ENCODE measurements around the gene HINFP. TPM values are rescaled to one million over a fixed set of nuclear protein-coding genes. Genes with fewer than 3 reads are reported as not detected.

HINFP gene
- total and polyA plus RNA-seq, 9 of the 15 experiments (the other 6 are each of a cell fraction or from before 2014, with no cell fraction given), result 13.8 to 34.1 (median 22.5) TPM

DNA sequence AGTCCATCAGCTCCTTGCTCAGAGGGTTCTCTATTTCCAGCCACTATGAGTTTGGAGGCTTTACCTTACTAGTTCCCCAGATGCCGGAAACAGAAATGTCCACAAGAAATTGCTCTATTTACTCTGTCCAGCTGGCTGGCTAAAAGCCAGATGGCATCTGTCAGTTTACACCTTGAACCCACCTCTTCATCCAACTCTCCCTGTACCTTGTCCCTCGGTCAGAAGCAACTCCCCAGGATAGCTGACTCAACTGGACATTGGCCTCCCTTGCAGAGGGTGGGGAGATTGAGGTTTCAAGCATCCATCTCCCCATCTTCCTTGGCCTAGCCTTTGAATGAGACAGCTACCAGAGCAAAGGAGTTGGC is 12.5 kb upstream of the HINFP start (continued):
- TF ChIP-seq, protein P1, sequence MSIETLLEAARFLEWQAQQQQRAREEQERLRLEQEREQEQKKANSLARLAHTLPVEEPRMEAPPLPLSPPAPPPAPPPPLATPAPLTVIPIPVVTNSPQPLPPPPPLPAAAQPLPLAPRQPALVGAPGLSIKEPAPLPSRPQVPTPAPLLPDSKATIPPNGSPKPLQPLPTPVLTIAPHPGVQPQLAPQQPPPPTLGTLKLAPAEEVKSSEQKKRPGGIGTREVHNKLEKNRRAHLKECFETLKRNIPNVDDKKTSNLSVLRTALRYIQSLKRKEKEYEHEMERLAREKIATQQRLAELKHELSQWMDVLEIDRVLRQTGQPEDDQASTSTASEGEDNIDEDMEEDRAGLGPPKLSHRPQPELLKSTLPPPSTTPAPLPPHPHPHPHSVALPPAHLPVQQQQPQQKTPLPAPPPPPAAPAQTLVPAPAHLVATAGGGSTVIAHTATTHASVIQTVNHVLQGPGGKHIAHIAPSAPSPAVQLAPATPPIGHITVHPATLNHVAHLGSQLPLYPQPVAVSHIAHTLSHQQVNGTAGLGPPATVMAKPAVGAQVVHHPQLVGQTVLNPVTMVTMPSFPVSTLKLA (conservative IDR thresholded peaks at IDR 0.05), result peak in 1 of 2 experiments; percentile 3; a peak in 1 of 4 replicates
- peak; percentile 4; the same call in 1 of the 2 replicates for TF ChIP-seq VEZF1 (CRISPR knock-in tag; IDR thresholded peaks at IDR 0.05)

- no peak for ATAC-seq
- ChIA-PET CTCF (ENCODE audit: low intra/inter-chr PET ratio) (no interaction called here), POLR2A (interaction anchor here (0.5 to 5.8 kb wide), 5 partner anchors 9 to 330 kb away, joined by 3 to 75 read pairs (median 6); partner anchors contain the start of gene HINFP)
- DNase-seq (ENCODE audit: extremely low read depth in 1 of 4, low spot score in 3 of 4), result no peak
- 85% methylated on average over 3 of the region's 3 CpGs for WGBS (ENCODE audit: insufficient coverage, low coverage, missing lambda C conversion rate)
- H3K27me3 ChIP-seq (ENCODE audit: control insufficient read depth in 2 of 2, insufficient read depth in 2 of 2, low read length in 2 of 2), result no peaks in the 10 kb centered on the region
- H3K27ac ChIP-seq (ENCODE audit: extremely low read depth, low read depth, low read length), result no peak overlapping the region
- peaks cover 18% of the 10 kb centered on the region for H4K20me1 ChIP-seq (replicated peaks; ENCODE audit: control insufficient read depth, insufficient read depth, low read length)
- no TSS peak for BruUV-seq (replicated peaks)
- no peaks in the 10 kb centered on the region for H3K9me3 ChIP-seq (replicated peaks; ENCODE audit: control insufficient read depth, insufficient read depth, low read depth, low read length)
- H3K4me3 ChIP-seq, result no peak overlapping the region
- in situ Hi-C loops (cut with MboI) (no loop called here), intact Hi-C loops (cut with micrococcal nuclease) (loop anchor here (5.0 kb wide), 1 partner anchor 267 kb away; no protein-coding TSS in a partner anchor)
- no peaks in the 10 kb centered on the region for H3K9me1 ChIP-seq (ENCODE audit: control insufficient read depth, insufficient read depth, low read length)
- TF ChIP-seq, protein P2, sequence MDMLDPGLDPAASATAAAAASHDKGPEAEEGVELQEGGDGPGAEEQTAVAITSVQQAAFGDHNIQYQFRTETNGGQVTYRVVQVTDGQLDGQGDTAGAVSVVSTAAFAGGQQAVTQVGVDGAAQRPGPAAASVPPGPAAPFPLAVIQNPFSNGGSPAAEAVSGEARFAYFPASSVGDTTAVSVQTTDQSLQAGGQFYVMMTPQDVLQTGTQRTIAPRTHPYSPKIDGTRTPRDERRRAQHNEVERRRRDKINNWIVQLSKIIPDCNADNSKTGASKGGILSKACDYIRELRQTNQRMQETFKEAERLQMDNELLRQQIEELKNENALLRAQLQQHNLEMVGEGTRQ (CRISPR knock-in tag; IDR thresholded peaks at IDR 0.05), result peak; percentile 47
- TF ChIP-seq TFE3 (CRISPR knock-in tag; IDR thresholded peaks at IDR 0.05), result peak; percentile 76
- TF ChIP-seq E2F6 (IDR thresholded peaks at IDR 0.05; ENCODE audit: borderline replicate concordance in 1 of 2, extremely low read depth in 1 of 2, insufficient read depth in 1 of 2, insufficient read length in 1 of 2, low read depth in 1 of 2, low read length in 1 of 2, poor library complexity in 1 of 2, severe bottlenecking in 1 of 2), result no peak
- H3K36me3 ChIP-seq (ENCODE audit: control insufficient read depth, insufficient read depth, low read length), result peaks cover 61% of the 10 kb centered on the region
- peaks cover 41% of the 10 kb centered on the region for H3K79me2 ChIP-seq (ENCODE audit: control insufficient read depth, insufficient read depth, low read length)
- peaks cover 27 to 32% of the 10 kb centered on the region in 2 experiments for H3K4me1 ChIP-seq (replicated peaks in 1 of 2; ENCODE audit: control insufficient read depth in 2 of 2, insufficient read depth in 2 of 2, low read length in 2 of 2)
- H3K4me2 ChIP-seq (ENCODE audit: insufficient read depth, low read length), result no peak overlapping the region
- H3K9ac ChIP-seq (ENCODE audit: insufficient read depth in 1 of 2, low read depth in 2 of 2, low read length in 2 of 2), result no peak overlapping the region; a peak in 1 of 4 replicates
- no peak for FAIRE-seq
- no peak overlapping the region for H2AFZ ChIP-seq (ENCODE audit: low read depth, low read length)
Observed at GRCh38 chr11:119109843-119110242, 11.5 kb upstream of the HINFP start.
